ENCODE data around the gene CHCHD5.
A peak's percentile ranks its signal among the peaks of the same experiment; 100 is the strongest.

The CHCHD5 gene

GRCh38 chr2:112584891-112585250 is 462 bp downstream of the CHCHD5 start:
- Histone ChIP-seq H3K36me3 (ENCODE audit: insufficient read depth) (no peaks in the 10 kb centered on the region), H4K20me1 (ENCODE audit: insufficient read depth) (no peaks in the 10 kb centered on the region), H3K79me2 (ENCODE audit: insufficient read depth, low read depth) (no peaks in the 10 kb centered on the region), H3K9ac (no peak overlapping the region), H3K4me3 (IDR thresholded peaks at IDR 0.05; ENCODE audit: insufficient read depth, low read depth, low read length) (no peak overlapping the region), H3K27ac (no peak overlapping the region), H3K4me2 (peak overlapping the region; percentile 17; the same call in 1 of the 2 replicates), H2AFZ (ENCODE audit: low read depth) (peak overlapping the region; percentile 41; the same call in 1 of the 2 replicates), H3K27me3 (ENCODE audit: insufficient read depth, low read depth) (no peaks in the 10 kb centered on the region), H3K4me1 (ENCODE audit: low read depth, poor library complexity, severe bottlenecking) (peaks cover 5% of the 10 kb centered on the region)
- TF ChIP-seq CTCF (conservative IDR thresholded peaks at IDR 0.05; ENCODE audit: low read depth, low read length) = no peak

GRCh38 chr2:112585400-112585799 is 991 bp downstream of the CHCHD5 start:
- no peak overlapping the region for H3K27ac ChIP-seq
- H3K4me1 ChIP-seq (ENCODE audit: low read depth, poor library complexity, severe bottlenecking) = peaks cover 5% of the 10 kb centered on the region
- no peak overlapping the region for H3K4me2 ChIP-seq
- H3K36me3 ChIP-seq (ENCODE audit: insufficient read depth) = no peaks in the 10 kb centered on the region
- TF ChIP-seq CTCF (conservative IDR thresholded peaks at IDR 0.05; ENCODE audit: low read depth, low read length) = no peak
- H3K79me2 ChIP-seq (ENCODE audit: insufficient read depth, low read depth) = no peaks in the 10 kb centered on the region
- H2AFZ ChIP-seq (ENCODE audit: low read depth) = no peak overlapping the region
- H3K4me3 ChIP-seq (IDR thresholded peaks at IDR 0.05; ENCODE audit: insufficient read depth, low read depth, low read length) = no peak overlapping the region
- H3K9ac ChIP-seq = no peak overlapping the region
- H3K27me3 ChIP-seq (ENCODE audit: insufficient read depth, low read depth) = no peaks in the 10 kb centered on the region
- no peaks in the 10 kb centered on the region for H4K20me1 ChIP-seq (ENCODE audit: insufficient read depth)

GRCh38 chr2:112585873-112586464 is 1.6 kb downstream of the CHCHD5 start:
- no peak overlapping the region for H3K27ac ChIP-seq

GRCh38 chr2:112588611-112589045 is 4.2 kb downstream of the CHCHD5 start:
- H3K79me2 ChIP-seq (ENCODE audit: insufficient read depth, low read depth) = no peaks in the 10 kb centered on the region
- no peak overlapping the region for H3K27ac ChIP-seq
- no peaks in the 10 kb centered on the region for H4K20me1 ChIP-seq (ENCODE audit: insufficient read depth)
- no peaks in the 10 kb centered on the region for H3K4me1 ChIP-seq (ENCODE audit: low read depth, poor library complexity, severe bottlenecking)
- H2AFZ ChIP-seq (ENCODE audit: low read depth) = no peak overlapping the region
- no peak for TF ChIP-seq CTCF (conservative IDR thresholded peaks at IDR 0.05; ENCODE audit: low read depth, low read length)
- no peak overlapping the region for H3K4me2 ChIP-seq
- no peaks in the 10 kb centered on the region for H3K27me3 ChIP-seq (ENCODE audit: insufficient read depth, low read depth)
- no peak overlapping the region for H3K4me3 ChIP-seq (IDR thresholded peaks at IDR 0.05; ENCODE audit: insufficient read depth, low read depth, low read length)
- H3K36me3 ChIP-seq (ENCODE audit: insufficient read depth) = no peaks in the 10 kb centered on the region
- H3K9ac ChIP-seq = no peak overlapping the region

More at GRCh38 chr2:112585873-112586464, 1.6 kb downstream of the CHCHD5 start:
- TF ChIP-seq CTCF (conservative IDR thresholded peaks at IDR 0.05; ENCODE audit: low read depth, low read length) = no peak
- H3K4me2 ChIP-seq = no peak overlapping the region
- no peaks in the 10 kb centered on the region for H3K79me2 ChIP-seq (ENCODE audit: insufficient read depth, low read depth)
- H3K4me3 ChIP-seq (IDR thresholded peaks at IDR 0.05; ENCODE audit: insufficient read depth, low read depth, low read length) = no peak overlapping the region
- peaks cover 5% of the 10 kb centered on the region for H3K4me1 ChIP-seq (ENCODE audit: low read depth, poor library complexity, severe bottlenecking)
- no peaks in the 10 kb centered on the region for H3K27me3 ChIP-seq (ENCODE audit: insufficient read depth, low read depth)
- H2AFZ ChIP-seq (ENCODE audit: low read depth) = no peak overlapping the region
- no peak overlapping the region for H3K9ac ChIP-seq
- H4K20me1 ChIP-seq (ENCODE audit: insufficient read depth) = no peaks in the 10 kb centered on the region
- H3K36me3 ChIP-seq (ENCODE audit: insufficient read depth) = no peaks in the 10 kb centered on the region

Data from KMS-11 (cell line).